GM18868 (cell line): ENCODE results near the gene ING2.
A peak's percentile ranks its signal among the peaks of the same experiment; 100 is the strongest.

Experiments used
- ATAC-seq: cut with Tn5 transposase; IDR thresholded peaks from one replicate; pipeline ENCODE4 v1.9.1; 2021; ENCODE audit warnings: mild to moderate bottlenecking, moderate library complexity; ENCODE audit not compliant: unreplicated experiment

ING2 gene

DNA sequence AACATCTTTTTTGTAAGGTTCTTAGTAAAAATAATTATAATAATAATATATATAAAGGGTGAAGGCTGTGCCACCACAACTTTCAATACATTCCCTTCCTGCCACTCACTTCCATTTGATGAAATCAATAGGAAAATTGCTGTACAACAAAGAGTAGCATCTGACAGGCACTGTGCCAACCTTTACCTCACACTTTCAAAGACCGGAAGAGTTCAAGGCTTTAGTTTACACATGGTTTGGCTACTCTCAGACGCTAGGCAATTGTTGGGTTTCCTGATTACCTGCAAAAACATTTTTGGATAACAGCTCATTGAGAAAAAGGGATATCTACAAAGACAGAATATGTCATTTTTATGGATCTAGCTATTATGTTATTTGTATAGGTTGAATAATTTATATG lies 5.5 kb upstream of the ING2 start:
- no peak for ATAC-seq

DNA sequence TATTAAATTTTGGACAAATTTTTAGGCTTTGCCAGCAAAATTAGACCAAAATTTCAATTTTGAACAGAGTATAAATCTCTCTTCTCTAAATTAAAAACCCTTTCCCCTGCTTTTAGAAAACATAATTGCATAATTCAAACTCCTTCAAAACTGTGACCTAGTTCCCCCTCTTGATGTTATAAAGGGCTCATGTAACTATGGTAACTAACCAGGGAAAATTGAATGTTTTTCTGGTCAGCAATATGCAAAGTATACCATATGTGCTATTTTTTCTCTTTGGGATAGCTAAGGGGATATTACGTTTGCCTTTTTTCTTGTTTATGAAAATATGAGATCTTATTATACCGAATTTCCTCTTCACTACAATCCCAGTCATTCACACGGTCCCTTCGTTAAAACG lies 5.1 kb upstream of the ING2 start:
- ATAC-seq = no peak

DNA sequence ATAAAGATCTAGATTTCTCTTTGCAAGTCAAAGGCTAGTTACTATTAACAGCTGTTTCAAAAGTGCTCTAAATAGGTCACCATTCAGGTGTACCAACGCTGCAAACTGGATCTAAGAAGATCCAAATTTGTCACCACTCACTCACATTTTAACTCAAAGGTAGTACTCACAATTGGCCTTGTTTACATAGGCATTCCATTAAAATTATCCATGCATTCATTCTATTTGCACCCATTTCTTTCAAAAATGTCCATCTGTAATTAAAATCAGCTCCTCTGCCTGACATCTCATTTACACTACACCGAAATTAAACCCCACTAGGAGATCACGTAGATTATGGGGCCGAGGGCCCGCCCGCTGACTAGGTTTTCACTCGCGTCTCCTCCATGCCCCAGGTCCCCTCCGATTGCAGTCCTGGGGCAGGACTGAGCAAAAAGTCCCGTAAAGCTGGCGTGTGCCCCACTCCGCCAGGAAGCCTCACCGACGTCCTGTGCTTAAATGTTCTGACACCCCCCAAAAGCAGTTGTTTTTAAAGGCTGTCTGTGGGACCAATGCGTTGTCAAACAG lies 1.3 kb upstream of the ING2 start:
- peak; percentile 1 for ATAC-seq

DNA sequence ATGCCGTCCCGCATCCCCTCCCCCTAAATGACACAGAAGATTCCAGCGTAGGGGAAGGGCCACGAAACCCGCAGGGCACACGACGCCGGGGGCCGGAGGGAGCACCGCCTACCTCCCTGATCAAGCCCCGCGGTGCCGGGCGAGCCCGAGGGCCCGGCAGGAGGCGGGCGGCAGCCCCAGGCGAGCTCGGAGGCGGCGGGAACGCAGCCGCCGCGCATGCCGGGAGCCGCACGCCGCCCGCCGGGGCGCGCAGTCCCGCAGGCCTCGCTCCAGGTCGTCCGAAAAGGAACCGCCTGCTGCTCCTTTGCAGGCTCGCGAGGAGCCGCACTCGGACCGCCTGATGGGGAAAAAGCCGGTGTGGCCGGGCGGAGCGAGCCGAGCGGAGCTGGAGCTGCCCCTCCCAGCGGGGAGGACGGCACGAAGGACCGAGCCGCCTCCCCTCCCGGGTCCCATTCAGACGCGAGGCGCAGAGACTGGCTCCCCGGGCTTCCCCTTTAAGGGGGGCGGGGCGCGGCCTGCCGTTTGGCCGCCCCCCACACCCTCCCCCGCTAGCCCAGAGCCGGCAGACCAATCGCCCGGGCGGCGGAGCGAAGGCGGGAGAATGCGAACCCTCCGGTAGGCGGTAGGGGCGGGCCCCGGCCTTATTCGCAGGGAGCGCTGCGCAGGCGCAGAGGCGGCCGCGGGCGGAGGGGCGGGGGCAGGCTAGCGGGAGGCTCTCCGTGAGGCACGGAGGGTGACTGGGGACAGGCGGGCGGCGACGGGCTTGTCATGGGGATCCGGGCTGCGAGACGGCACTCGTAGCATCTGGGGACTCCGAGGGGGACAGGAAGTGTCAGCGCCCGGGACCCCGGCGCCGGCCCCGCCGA lies 561 bp upstream of the ING2 start:
- peak; percentile 64 for ATAC-seq

DNA sequence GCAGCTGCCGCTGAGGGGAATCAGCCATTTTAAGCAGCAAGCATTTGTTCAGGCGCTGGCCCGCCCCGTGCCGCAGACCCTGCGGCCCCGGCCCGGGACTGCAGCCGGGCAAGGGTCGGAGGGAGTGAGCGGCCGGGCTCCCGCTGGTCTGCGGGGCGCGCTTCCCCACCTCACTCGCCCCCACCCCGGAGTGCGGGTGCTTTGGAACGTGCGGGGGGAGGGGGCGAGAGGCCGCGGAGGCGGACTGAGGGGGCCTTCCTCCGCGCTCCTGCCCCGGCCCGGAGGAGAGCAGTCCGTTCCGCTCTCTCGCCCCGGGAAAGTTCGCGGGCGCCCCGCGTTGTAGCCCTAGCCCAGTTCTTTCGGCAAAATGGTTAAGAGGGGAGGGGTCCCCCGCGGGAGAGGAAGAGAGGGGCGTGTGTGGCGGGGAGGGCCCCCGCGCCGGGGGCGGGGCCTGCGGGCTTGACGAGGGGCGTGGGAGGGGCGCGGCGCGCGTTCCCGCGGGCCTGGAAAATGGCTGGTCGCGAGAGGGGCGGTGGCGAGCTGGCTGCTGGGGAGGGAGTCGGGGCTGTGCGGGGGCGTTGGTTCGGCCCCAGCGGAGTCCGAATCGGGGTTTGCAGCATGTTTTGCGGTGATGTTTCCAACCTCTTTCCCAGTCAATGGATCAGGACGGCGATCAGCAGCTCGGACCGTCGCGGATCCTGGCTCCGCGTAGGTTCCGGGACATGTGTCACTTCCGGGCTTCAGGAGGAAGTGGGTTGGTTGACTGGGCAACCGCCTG lies 942 bp downstream of the ING2 start:
- ATAC-seq = peak; percentile 45

DNA sequence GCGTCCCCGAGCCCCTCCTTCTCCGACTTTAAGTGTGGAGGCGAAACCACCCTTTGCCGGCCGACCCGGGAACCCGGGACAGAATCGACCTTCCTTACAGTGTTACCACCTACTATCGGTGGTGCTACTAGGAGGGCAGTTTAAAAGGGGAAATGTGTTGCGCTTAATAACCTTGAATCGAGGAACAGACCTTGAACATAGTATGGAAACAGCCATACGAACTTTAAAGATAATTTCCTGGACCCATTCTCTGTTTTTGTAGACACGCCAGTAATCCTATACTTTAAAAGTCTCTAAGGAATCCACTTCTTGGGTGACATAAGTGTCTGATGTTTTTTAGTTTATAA lies 1.5 kb downstream of the ING2 start:
- ATAC-seq = no peak

DNA sequence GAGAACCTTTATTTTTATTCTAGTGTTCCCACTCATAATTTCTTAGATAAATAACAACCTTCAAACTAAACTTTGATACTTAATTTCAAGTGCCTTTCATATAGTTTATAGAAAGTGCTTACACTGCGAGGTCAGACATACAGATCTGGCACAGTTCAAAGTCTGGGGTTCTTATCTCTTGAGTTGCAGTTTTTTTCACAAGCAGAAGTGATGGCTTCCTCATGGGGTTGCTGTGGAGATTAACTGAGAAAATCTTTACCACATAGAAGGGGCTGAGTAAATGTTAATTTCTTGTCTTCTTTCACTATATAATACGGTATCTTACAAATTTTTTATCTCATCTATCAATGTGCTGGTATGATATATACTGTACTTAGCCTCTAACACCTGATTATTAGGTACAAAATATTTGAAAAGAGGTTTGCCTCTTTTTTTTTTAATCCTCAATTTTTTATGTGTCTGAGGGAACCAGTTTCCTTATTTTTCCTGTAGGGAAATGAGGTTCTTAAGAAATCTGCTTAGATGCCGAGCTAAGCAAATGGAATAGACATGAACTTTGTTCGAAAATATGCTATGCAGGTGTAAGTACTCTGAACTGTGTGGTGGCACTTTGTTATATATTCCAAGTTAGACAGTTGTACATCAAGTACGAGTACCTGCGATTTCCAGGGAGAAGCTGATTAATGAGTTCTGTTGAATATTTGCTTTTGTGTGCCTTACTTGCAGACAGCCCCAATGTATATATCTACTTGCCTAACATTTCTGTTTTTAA lies 3.3 kb downstream of the ING2 start:
- no peak for ATAC-seq

DNA sequence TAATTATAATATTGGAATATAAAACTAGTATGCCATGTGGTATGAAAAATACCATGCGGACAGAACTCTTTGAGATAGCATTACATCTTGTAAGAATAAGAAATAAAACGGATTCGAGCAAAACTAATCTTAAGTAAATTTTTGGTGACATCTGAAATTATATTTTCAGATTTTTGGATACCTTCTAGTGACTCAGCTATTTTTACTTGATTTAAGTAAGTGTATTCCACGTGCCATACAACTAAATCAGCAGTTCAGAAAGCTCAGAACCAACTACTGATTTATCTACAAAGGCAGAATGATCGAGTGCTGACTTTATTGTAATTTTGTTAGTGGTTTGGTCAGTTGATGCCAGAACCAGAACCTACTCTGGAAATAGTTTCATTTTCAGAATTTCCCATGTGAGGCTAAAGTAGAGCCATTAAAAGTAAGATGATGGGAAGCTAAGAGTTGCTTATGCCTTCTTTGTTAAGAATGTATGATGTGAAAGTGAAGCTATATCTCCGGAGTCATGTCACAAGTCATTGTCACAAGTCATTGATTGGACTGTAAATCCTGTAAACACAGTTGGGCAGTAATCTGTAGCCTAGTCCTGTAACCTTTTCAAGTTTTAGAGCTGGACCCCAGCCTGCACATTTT lies 4.0 kb downstream of the ING2 start:
- ATAC-seq = no peak

DNA sequence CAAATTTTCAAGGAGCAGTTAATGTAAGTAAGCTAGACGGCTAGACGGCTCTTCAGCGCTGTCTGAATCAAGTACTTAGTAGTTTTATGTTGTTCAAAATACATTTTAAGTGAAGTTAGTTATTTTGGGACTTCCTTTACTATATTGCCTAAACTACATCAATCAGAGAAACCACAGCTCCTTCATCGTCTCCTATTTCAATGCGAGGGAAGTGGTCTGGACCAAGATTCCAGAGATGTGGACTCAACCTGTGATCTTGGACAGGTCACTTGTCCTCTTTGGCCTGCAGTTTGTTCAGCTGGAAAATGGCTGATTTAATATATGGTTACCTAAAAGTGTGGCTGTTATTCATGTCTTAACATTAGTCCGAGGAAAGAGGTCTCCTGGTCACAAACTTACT lies 10.6 kb downstream of the ING2 start:
- no peak for ATAC-seq

DNA sequence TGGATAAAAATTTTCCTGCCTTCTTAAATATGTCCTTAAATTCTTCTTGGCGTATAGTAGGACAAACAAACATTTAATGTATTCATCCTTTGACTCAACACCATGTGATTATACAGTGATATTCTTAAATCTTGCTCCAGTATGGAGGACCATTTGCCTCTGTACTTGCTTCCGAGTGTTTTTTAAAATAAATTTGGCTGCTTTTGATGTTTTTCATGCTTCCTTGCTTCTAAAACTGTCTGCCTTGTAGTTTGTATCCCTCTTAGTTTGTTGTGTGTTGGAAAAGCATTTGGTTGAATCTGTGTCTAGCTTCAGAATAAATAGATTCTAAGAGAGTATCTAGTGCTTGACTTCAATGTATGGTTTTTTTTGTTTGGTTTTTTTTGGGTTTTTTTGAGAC lies 12.3 kb downstream of the ING2 start:
- ATAC-seq = no peak

DNA sequence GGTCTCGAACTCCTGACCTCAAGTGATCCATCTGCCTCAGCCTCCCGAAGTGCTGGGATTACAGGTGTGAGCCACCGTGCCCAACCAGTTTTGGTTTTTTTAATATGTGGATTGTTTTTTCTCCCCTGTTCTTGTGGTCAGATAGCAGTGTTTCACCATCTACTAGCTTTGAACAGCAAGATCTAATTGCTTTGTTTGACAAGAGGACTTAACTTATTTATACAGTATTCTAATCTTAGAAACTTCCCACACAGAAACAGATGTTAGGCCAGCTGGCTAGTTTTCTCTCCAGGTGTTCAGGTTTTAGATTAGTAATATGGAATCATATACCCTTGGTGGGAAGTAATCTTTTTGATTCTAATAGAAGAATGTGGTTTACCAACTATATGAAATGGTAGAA lies 12.9 kb downstream of the ING2 start:
- no peak for ATAC-seq

DNA sequence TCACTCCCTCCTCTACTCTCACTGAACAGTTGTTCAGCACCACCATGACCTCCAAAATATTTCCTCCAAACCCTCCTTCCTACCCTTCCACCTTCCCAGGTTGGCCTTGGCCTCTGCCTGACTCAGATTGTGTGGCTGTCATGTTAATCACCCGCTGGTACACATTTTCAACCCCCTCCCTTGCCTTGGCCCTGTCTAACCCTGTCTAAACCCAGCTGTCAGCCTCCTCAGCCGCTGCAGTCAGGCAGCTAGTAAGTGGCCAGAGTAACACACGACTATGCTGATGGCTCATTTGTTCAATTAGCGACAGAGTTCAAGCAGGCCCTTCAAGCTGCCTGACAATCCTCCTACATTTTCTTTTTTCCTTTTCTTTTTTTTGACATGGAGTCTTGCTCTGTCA lies 18.0 kb downstream of the ING2 start:
- no peak for ATAC-seq

DNA sequence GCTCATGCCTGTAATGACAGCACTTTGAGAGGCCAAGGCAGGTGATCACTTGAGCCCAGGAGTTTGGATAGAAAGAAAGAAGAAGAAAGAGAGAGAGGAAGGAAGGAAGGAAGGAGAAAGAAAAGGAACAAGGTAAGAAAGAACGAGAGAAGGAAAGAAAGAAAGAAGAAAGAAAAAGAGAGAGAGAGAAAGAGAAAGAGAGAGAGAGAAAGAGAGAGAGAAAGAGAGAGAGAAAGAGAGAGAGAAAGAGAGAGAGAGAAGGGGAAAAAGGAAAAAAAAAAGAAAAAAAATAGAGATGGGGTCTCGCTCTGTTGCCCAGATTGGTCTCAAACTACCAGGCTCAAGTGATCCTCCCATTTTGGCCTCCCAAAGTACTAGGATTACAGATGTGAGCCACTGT lies 22.5 kb downstream of the ING2 start:
- ATAC-seq = no peak

DNA sequence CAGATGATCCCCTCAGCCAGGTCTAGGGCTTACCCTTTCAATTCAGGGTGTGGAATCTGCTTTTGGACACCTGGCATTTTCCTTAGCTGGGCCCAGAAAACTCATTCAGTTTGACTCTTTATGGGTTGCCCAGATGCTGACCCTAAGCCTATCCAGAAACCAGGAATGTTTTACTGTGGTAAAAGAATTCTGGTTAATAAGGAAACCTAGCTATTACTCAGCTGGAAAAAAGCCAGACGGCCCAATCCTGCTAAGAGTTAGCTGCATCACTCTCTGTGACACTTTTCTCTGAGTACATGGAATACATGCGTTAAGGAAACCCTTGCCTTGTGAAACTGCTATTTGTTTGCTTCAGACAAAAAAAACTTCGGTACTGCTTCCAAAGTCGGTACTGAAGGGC lies 28.0 kb downstream of the ING2 start:
- no peak for ATAC-seq

DNA sequence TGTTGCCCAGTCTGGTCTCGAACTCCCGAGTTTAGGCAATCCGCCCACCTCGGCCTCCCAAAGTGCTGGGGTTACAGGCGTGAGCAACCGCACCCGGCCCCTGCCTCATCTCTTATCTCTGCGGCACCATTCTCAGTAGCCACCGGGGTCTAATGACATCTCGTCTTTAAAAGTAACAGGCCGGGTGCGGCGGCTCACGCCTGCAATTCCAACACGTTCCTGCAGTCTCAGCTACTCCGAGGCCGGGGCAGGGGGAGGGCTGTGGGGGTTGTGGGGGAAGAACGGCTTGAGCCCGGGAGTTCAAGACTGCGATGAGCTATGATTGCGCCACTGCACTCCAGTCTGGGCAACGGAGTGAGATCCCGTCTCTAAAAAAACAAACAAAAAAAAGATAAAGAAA lies 28.8 kb downstream of the ING2 start:
- no peak for ATAC-seq

DNA sequence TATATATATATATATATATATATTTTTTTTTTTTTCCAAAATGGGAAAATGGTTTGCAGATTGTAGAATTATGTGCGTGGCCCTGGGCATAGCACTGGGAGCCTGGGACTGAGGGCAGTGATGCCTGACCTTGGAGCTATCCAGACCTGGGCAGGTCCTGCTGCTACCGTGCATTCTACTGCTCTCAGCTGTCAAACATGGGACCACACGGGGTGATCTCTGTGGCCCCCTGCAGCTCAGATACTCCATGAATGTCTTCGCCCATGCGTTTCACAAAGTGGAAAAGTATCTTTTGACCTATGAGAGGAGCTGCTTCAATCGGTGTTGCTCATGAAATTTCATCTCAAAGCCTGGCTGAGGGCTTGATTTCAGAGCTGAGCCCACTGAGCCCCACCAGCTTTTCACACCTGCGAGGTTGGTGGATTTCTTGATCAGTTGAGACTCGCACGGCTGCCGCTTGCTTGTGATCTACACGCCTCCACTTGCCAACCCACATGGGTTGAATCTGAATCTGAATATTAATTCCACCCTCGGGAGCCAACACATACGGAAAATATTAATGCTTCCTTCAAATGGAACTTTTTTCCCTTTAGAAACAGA lies 35.7 kb downstream of the ING2 start:
- ATAC-seq = no peak

DNA sequence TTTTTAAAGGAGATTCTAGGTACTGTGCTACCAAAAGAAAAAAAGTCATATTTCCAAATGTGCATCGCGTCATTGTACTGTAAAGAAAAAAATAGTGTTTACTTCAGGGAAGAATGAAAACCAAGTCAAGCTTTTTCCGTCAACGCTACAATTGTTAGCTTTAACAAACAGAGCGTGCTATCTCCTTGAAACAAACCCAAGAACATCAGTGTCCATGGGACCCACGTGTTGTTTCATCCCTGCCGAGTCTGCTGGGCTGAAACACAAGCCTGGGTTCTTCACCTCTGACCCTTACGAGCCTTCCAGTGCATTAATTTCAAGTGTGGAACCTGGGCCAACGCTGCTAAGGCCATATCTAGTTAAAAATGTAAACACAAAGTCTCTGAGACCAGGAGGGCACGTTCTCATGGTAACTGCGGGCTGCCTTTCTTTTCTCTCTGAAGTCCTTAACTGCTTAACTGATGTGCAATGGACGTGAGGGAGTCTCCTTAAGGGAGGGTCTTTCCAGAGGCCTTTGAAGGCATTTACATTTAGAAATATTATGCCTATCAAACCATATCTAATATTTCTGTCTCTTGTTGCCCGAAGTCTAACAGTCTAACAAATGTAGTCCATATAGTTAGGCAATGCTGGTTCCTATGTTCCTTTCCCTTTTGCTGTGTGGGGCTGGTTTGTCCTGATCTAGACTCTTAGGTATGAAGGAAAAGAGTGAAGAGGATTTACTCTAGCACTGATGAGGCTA lies 36.3 kb downstream of the ING2 start:
- ATAC-seq = no peak

DNA sequence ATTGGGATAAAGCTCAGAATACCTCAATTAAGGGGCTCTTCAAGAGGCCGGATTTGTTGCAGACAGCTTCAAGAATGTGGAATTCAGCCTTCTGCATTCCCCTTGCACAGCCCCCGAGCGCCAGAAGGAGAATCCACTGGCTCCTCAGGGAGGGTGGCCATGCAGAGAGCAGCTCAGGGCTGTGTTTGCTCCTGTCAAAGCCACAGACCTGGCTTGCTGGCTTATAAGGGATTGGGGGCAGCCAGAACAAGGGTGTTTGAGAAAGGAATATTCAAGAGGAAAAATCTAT lies 36.8 kb downstream of the ING2 start:
- ATAC-seq = no peak

DNA sequence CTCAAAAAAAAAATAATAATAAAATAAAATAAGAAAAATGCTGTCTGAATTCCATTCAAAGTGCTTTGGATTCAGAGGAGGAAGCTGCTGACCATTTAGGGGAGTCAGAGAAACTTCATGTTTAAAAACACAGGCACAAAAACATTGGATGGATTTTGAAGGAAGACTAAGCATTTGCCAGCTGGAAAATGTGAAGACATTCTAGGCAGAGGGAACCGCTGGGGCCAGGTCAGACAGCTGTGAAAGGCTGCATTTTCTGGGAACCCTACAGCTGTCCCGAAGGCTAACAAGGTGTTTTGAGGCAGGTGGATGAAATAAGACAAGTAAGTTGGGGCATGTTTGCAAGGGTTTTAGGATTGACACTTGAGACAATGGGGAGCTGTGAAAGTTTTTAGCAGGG lies 38.6 kb downstream of the ING2 start:
- ATAC-seq = no peak

DNA sequence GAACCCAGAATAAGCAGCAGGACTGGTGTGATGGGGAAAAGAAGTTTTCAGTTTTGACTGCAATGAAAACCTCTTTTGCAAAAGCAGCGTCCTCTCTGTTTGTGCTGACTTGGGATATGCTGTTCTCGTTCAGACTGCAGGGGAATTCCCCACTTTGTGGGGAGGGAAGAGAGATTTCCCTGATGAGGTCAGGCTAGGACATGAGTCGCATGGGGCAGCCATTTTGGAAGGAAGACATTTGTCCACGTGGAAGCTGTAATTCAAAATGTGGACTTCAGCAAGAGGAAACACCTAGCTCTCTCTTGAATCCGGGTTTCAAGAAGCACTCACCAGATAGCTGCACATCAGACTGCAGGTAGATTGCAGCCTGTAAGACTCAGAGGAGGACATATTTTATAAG lies 39.3 kb downstream of the ING2 start:
- ATAC-seq = no peak
